HEK293 (cell line): ENCODE data around the gene CXorf38.

Experiments
- CTCF ChIA-PET: fragments of 350-600 bp; formaldehyde crosslinking; extraction: SDS; loops from one replicate; lab custom pipeline; 2021; ENCODE audit warnings: antibody characterized with exemption; lab: Yijun Ruan, JAX
- POLR2A ChIA-PET: fragments of 300-600 bp; formaldehyde crosslinking; extraction: SDS; loops from one replicate; lab custom pipeline; 2020; ENCODE audit warnings: antibody characterized with exemption, inconsistent platforms; lab: Yijun Ruan, JAX
- H3K27ac ChIP-seq: fragments of 200-500 bp; sonication (Bioruptor generic); 2 replicates; pipeline ENCODE4 v1.5.1; 2014; ENCODE audit warnings: low read depth, low read length, control low read depth, inconsistent platforms; ENCODE audit errors: extremely low read depth
- H3K36me3 ChIP-seq, 2 experiments: fragments of 200-500 bp in 1 of 2; sonication (Bioruptor generic) in 1 of 2; 1 replicate in 1 of 2; 2 replicates in 1 of 2; pipeline ENCODE4 v1.5.1; 2014 to 2017; ENCODE audit warnings: inconsistent platforms in 2 of 2, low read length in 2 of 2; ENCODE audit not compliant: control insufficient read depth in 2 of 2, insufficient read depth in 1 of 2
- H3K4me1 ChIP-seq: fragments of 200-500 bp; sonication (Bioruptor generic); 2 replicates; pipeline ENCODE4 v1.5.1; 2014; ENCODE audit warnings: mild to moderate bottlenecking, low read length, inconsistent platforms; ENCODE audit not compliant: control insufficient read depth, insufficient read depth
- H3K4me3 ChIP-seq: 2 replicates; pipeline ENCODE4 v1.5.1; 2011; ENCODE audit warnings: low read depth, mild to moderate bottlenecking, control low read depth, low read length, moderate library complexity
- H3K9me3 ChIP-seq: fragments of 200-500 bp; sonication (Bioruptor generic); 2 replicates; pipeline ENCODE4 v1.5.1; 2014; ENCODE audit warnings: low read depth, low read length, inconsistent platforms; ENCODE audit not compliant: control insufficient read depth, insufficient read depth
- KLF10 ChIP-seq: fragments of 450-650 bp; IDR thresholded peaks from 2 replicates; pipeline ENCODE4 v1.5.1; 2018; ENCODE audit warnings: missing biosample characterization, mild to moderate bottlenecking, missing genetic modification characterization
- KLF9 ChIP-seq: fragments of 450-650 bp; formaldehyde crosslinking; IDR thresholded peaks from 2 replicates; pipeline ENCODE4 v1.5.1; 2016; ENCODE audit warnings: missing biosample characterization, missing genetic modification characterization, low read depth
- SCRT2 ChIP-seq: fragments of 450-650 bp; formaldehyde crosslinking; IDR thresholded peaks from 2 replicates; pipeline ENCODE4 v1.5.1; 2016; ENCODE audit warnings: missing biosample characterization, missing genetic modification characterization
- ZNF223 ChIP-seq: fragments of 450-650 bp; formaldehyde crosslinking; IDR thresholded peaks from 2 replicates; pipeline ENCODE4 v1.5.1; 2016; ENCODE audit warnings: missing biosample characterization, missing genetic modification characterization
- ZNF23 ChIP-seq: fragments of 450-650 bp; formaldehyde crosslinking; IDR thresholded peaks from 2 replicates; pipeline ENCODE4 v1.5.1; 2016; ENCODE audit warnings: missing biosample characterization, missing genetic modification characterization, borderline replicate concordance
- ZNF239 ChIP-seq: fragments of 450-650 bp; formaldehyde crosslinking; IDR thresholded peaks from 2 replicates; pipeline ENCODE4 v1.5.1; 2016; ENCODE audit warnings: missing biosample characterization, missing genetic modification characterization
- ZNF26 ChIP-seq: fragments of 450-650 bp; formaldehyde crosslinking; IDR thresholded peaks from 2 replicates; pipeline ENCODE4 v1.5.1; 2016; ENCODE audit warnings: missing biosample characterization, missing genetic modification characterization
- ZNF350 ChIP-seq: fragments of 450-650 bp; formaldehyde crosslinking; IDR thresholded peaks from 2 replicates; pipeline ENCODE4 v1.5.0; 2017; ENCODE audit warnings: missing biosample characterization, mild to moderate bottlenecking, missing genetic modification characterization
- ZNF416 ChIP-seq: fragments of 450-650 bp; formaldehyde crosslinking; IDR thresholded peaks from 2 replicates; pipeline ENCODE4 v1.5.1; 2016; ENCODE audit warnings: missing biosample characterization, missing genetic modification characterization
- ZNF518A ChIP-seq: fragments of 450-650 bp; formaldehyde crosslinking; conservative IDR thresholded peaks from 2 replicates; pipeline ENCODE4 v1.5.1; 2016; ENCODE audit warnings: low read depth, missing biosample characterization, missing genetic modification characterization
- ZNF624 ChIP-seq: fragments of 450-650 bp; formaldehyde crosslinking; IDR thresholded peaks from 2 replicates; pipeline ENCODE4 v1.5.1; 2017; ENCODE audit warnings: missing biosample characterization, missing genetic modification characterization
- ZNF645 ChIP-seq: fragments of 450-650 bp; formaldehyde crosslinking; IDR thresholded peaks from 2 replicates; pipeline ENCODE4; 2016; ENCODE audit warnings: missing biosample characterization, missing genetic modification characterization
- ZNF707 ChIP-seq: fragments of 450-650 bp; formaldehyde crosslinking; IDR thresholded peaks from 2 replicates; pipeline ENCODE4 v1.5.1; 2016; ENCODE audit warnings: missing biosample characterization, missing genetic modification characterization
- ZNF830 ChIP-seq: fragments of 450-650 bp; IDR thresholded peaks from 2 replicates; pipeline ENCODE4 v1.5.0; 2018; ENCODE audit warnings: missing biosample characterization, missing genetic modification characterization, low read depth, mild to moderate bottlenecking, moderate library complexity
- TF ChIP-seq, protein P1 (sequence below): fragments of 450-650 bp; formaldehyde crosslinking; IDR thresholded peaks from 2 replicates; pipeline ENCODE4 v1.5.1; 2016; ENCODE audit warnings: missing biosample characterization, missing genetic modification characterization
- TF ChIP-seq, protein P2 (sequence below): fragments of 450-650 bp; formaldehyde crosslinking; IDR thresholded peaks from 2 replicates; pipeline ENCODE4 v1.5.1; 2016; ENCODE audit warnings: missing biosample characterization, missing genetic modification characterization

Gene CXorf38

GRCh38 chrX:40579141-40579540 is 68.2 kb downstream of the CXorf38 start:
- H3K4me1 ChIP-seq, result 0 out of 2 replicates have a peak, but pooled peaks cover 2% of the 10 kb centered on the region
- POLR2A ChIA-PET, result no interaction called here
- no peak overlapping the region for H3K4me3 ChIP-seq
- H3K27ac ChIP-seq, result no peak overlapping the region
- H3K9me3 ChIP-seq, result no peaks in the 10 kb centered on the region
- CTCF ChIA-PET, result interaction anchor here (1.1 kb wide), 1 partner anchor 35 kb away, joined by 3 read pairs; no protein-coding TSS in a partner anchor
- H3K36me3 ChIP-seq, result no peaks in the 10 kb centered on the region
- no peak for TF ChIP-seq SCRT2
- no peak for TF ChIP-seq ZNF23 (tag by site-specific recombination)
- TF ChIP-seq ZNF830 (tag by site-specific recombination), result no peak
- TF ChIP-seq ZNF350, result no peak
- no peak for TF ChIP-seq ZNF239 (tag by site-specific recombination)
- no peak for TF ChIP-seq ZNF624 (tag by site-specific recombination)
- TF ChIP-seq ZNF26 (tag by site-specific recombination), result no peak
- no peak for TF ChIP-seq KLF10 (tag by site-specific recombination)
- TF ChIP-seq, protein P1, sequence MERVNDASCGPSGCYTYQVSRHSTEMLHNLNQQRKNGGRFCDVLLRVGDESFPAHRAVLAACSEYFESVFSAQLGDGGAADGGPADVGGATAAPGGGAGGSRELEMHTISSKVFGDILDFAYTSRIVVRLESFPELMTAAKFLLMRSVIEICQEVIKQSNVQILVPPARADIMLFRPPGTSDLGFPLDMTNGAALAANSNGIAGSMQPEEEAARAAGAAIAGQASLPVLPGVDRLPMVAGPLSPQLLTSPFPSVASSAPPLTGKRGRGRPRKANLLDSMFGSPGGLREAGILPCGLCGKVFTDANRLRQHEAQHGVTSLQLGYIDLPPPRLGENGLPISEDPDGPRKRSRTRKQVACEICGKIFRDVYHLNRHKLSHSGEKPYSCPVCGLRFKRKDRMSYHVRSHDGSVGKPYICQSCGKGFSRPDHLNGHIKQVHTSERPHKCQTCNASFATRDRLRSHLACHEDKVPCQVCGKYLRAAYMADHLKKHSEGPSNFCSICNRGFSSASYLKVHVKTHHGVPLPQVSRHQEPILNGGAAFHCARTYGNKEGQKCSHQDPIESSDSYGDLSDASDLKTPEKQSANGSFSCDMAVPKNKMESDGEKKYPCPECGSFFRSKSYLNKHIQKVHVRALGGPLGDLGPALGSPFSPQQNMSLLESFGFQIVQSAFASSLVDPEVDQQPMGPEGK (tag by site-specific recombination), result no peak
- TF ChIP-seq ZNF707 (tag by site-specific recombination), result no peak
- TF ChIP-seq ZNF416 (tag by site-specific recombination), result no peak
- TF ChIP-seq ZNF223 (tag by site-specific recombination), result no peak
- TF ChIP-seq ZNF645 (tag by site-specific recombination), result no peak
- TF ChIP-seq, protein P2, sequence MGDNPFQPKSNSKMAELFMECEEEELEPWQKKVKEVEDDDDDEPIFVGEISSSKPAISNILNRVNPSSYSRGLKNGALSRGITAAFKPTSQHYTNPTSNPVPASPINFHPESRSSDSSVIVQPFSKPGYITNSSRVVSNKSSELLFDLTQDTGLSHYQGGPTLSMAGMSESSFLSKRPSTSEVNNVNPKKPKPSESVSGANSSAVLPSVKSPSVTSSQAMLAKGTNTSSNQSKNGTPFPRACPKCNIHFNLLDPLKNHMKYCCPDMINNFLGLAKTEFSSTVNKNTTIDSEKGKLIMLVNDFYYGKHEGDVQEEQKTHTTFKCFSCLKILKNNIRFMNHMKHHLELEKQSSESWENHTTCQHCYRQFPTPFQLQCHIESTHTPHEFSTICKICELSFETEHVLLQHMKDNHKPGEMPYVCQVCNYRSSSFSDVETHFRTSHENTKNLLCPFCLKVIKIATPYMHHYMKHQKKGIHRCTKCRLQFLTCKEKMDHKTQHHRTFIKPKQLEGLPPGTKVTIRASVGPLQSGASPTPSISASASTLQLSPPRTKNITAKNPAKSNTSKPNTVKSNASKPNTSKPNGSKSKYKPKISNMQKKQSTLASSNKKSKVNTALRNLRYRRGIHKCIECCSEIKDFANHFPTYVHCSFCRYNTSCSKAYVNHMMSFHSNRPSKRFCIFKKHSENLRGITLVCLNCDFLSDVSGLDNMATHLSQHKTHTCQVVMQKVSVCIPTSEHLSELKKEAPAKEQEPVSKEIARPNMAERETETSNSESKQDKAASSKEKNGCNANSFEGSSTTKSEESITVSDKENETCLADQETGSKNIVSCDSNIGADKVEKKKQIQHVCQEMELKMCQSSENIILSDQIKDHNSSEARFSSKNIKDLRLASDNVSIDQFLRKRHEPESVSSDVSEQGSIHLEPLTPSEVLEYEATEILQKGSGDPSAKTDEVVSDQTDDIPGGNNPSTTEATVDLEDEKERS (tag by site-specific recombination), result no peak
- TF ChIP-seq ZNF518A (tag by site-specific recombination), result no peak
- no peak for TF ChIP-seq KLF9 (tag by site-specific recombination)
